GM12874 (cell line): ENCODE measurements around the gene BMP2K.

ENCODE experiments used
- CTCF ChIP-seq: IDR thresholded peaks from 2 replicates; pipeline ENCODE4 v1.5.1; 2011; ENCODE audit warnings: low read depth, mild to moderate bottlenecking, control low read depth, low read length, moderate library complexity; ENCODE audit not compliant: insufficient read depth

The BMP2K gene

GRCh38 chr4:78878031-78878430 lies 101.9 kb downstream of the BMP2K start:
- TF ChIP-seq CTCF = no peak

GRCh38 chr4:78880874-78881492 lies 104.8 kb downstream of the BMP2K start:
- no peak for TF ChIP-seq CTCF

GRCh38 chr4:78885598-78885997 lies 109.4 kb downstream of the BMP2K start:
- no peak for TF ChIP-seq CTCF

GRCh38 chr4:78889955-78890354 lies 113.8 kb downstream of the BMP2K start:
- TF ChIP-seq CTCF = no peak

- no peak for TF ChIP-seq CTCF
Observed at GRCh38 chr4:78899302-78899701, 123.2 kb downstream of the BMP2K start.

GRCh38 chr4:78901882-78902281 lies 125.7 kb downstream of the BMP2K start:
- no peak for TF ChIP-seq CTCF

- TF ChIP-seq CTCF = no peak
Observed at GRCh38 chr4:78902298-78902697, 126.1 kb downstream of the BMP2K start.
